Measurements from ENCODE around the gene PPM1E. TPM values are rescaled to one million over a fixed set of nuclear protein-coding genes. Genes with fewer than 3 reads are reported as not detected.
A peak's percentile ranks its signal among the peaks of the same experiment; 100 is the strongest.

PPM1E gene
- total and polyA plus RNA-seq, 7 experiments from 2014 or later = 0.07 TPM; not detected in 6

- H3K9me3 ChIP-seq (ENCODE audit: control insufficient read depth in 2 of 3, low read length in 3 of 3) = no peaks in the 10 kb centered on the region
- Mint-ChIP-seq H3K27me3 (no peaks in the 10 kb centered on the region), H3K4me3 (no peak overlapping the region), H3K4me1 (peaks cover 0 to 7% (median 0%) of the 10 kb centered on the region in 7 donors), H3K9me3 (no peaks in the 10 kb centered on the region), H3K27ac (no peak overlapping the region), H3K36me3 (peaks cover 5 to 41% (median 16%) of the 10 kb centered on the region in 5 donors)
- DNase-seq (no peak), ATAC-seq (no peak)
- ChIA-PET CTCF (no interaction called here), POLR2A (no interaction called here)
- H3K27ac ChIP-seq (ENCODE audit: low read depth, low read length) = no peak overlapping the region
- intact Hi-C loops (cut with micrococcal nuclease) = no loop called here
- H3K27me3 ChIP-seq (ENCODE audit: control insufficient read depth in 2 of 2, insufficient read depth in 2 of 2, low read length in 2 of 2) = no peaks in the 10 kb centered on the region
- H3K4me3 ChIP-seq (ENCODE audit: low read length) = no peak overlapping the region
- H3K4me1 ChIP-seq (ENCODE audit: control insufficient read depth in 2 of 2, insufficient read depth in 2 of 2, low read length in 2 of 2) = no peaks in the 10 kb centered on the region
- H3K36me3 ChIP-seq (ENCODE audit: control insufficient read depth in 2 of 3, insufficient read depth in 3 of 3, low read length in 3 of 3) = peaks cover 4 to 19% (median 7%) of the 10 kb centered on the region in 3 experiments
These were observed 239.7 kb downstream of the PPM1E start for GRCh38 chr17:58995247-58995940.

GRCh38 chr17:58996968-58997367 lies 241.3 kb downstream of the PPM1E start:
- intact Hi-C loops (cut with micrococcal nuclease) = no loop called here
- POLR2A ChIA-PET = interaction anchor here (0.6 kb wide), 1 partner anchor 9 kb away, joined by 4 read pairs; no protein-coding TSS in a partner anchor

GRCh38 chr17:58997756-58998553 lies 242.3 kb downstream of the PPM1E start:
- no peak for ATAC-seq
- Histone ChIP-seq H3K9me3 (ENCODE audit: control insufficient read depth in 2 of 3, low read length in 3 of 3) (no peaks in the 10 kb centered on the region), H3K36me3 (ENCODE audit: control insufficient read depth in 2 of 3, insufficient read depth in 3 of 3, low read length in 3 of 3) (peaks cover 4 to 19% (median 7%) of the 10 kb centered on the region in 3 experiments), H3K4me1 (ENCODE audit: control insufficient read depth in 2 of 2, insufficient read depth in 2 of 2, low read length in 2 of 2) (peaks cover 5 to 6% of the 10 kb centered on the region in 2 donors), H3K27me3 (ENCODE audit: control insufficient read depth in 2 of 2, insufficient read depth in 2 of 2, low read length in 2 of 2) (no peaks in the 10 kb centered on the region), H3K27ac (ENCODE audit: low read depth, low read length) (no peak overlapping the region), H3K4me3 (ENCODE audit: low read length) (no peak overlapping the region)
- peak overlapping the region in 1 of 10 donors; percentile 23 for H3K4me3 Mint-ChIP-seq
- peak overlapping the region in 4 of 9 donors; percentile 5 to 67 (median 24) for H3K27ac Mint-ChIP-seq
- peaks cover 0 to 15% (median 11%) of the 10 kb centered on the region in 7 donors for H3K4me1 Mint-ChIP-seq
- intact Hi-C loops (cut with micrococcal nuclease) = no loop called here
- no peak for DNase-seq
- peaks cover 4 to 32% (median 15%) of the 10 kb centered on the region in 5 donors for H3K36me3 Mint-ChIP-seq
- CTCF ChIA-PET = no interaction called here
- POLR2A ChIA-PET = interaction anchor here (0.6 to 0.8 kb wide), 2 partner anchors 72 to 288 kb away, joined by 3 to 4 read pairs; no protein-coding TSS in a partner anchor
- H3K27me3 Mint-ChIP-seq = no peaks in the 10 kb centered on the region
- no peaks in the 10 kb centered on the region for H3K9me3 Mint-ChIP-seq

More at GRCh38 chr17:58996968-58997367, 241.3 kb downstream of the PPM1E start:
- Mint-ChIP-seq H3K4me1 (peaks cover 0 to 15% (median 10%) of the 10 kb centered on the region in 7 donors), H3K27me3 (no peaks in the 10 kb centered on the region), H3K9me3 (no peaks in the 10 kb centered on the region), H3K27ac (no peak overlapping the region), H3K4me3 (no peak overlapping the region), H3K36me3 (peaks cover 5 to 37% (median 16%) of the 10 kb centered on the region in 5 donors)
- ATAC-seq (no peak), DNase-seq (no peak)
- Histone ChIP-seq H3K27me3 (ENCODE audit: control insufficient read depth in 2 of 2, insufficient read depth in 2 of 2, low read length in 2 of 2) (no peaks in the 10 kb centered on the region), H3K36me3 (ENCODE audit: control insufficient read depth in 2 of 3, insufficient read depth in 3 of 3, low read length in 3 of 3) (peaks cover 4 to 19% (median 7%) of the 10 kb centered on the region in 3 experiments), H3K4me1 (ENCODE audit: control insufficient read depth in 2 of 2, insufficient read depth in 2 of 2, low read length in 2 of 2) (peaks cover 1 to 6% of the 10 kb centered on the region in 2 donors), H3K9me3 (ENCODE audit: control insufficient read depth in 2 of 3, low read length in 3 of 3) (no peaks in the 10 kb centered on the region), H3K27ac (ENCODE audit: low read depth, low read length) (peak overlapping the region; percentile 3), H3K4me3 (ENCODE audit: low read length) (no peak overlapping the region)
- CTCF ChIA-PET = interaction anchor here (0.6 kb wide), 1 partner anchor 615 kb away, joined by 4 read pairs; no protein-coding TSS in a partner anchor

- Histone ChIP-seq H3K4me3 (ENCODE audit: low read length) (no peak overlapping the region), H3K27ac (ENCODE audit: low read depth, low read length) (no peak overlapping the region), H3K4me1 (ENCODE audit: control insufficient read depth in 2 of 2, insufficient read depth in 2 of 2, low read length in 2 of 2) (peaks cover 5 to 6% of the 10 kb centered on the region in 2 donors), H3K36me3 (ENCODE audit: control insufficient read depth in 2 of 3, insufficient read depth in 3 of 3, low read length in 3 of 3) (peaks cover 4 to 19% (median 7%) of the 10 kb centered on the region in 3 experiments), H3K9me3 (ENCODE audit: control insufficient read depth in 2 of 3, low read length in 3 of 3) (no peaks in the 10 kb centered on the region), H3K27me3 (ENCODE audit: control insufficient read depth in 2 of 2, insufficient read depth in 2 of 2, low read length in 2 of 2) (no peaks in the 10 kb centered on the region)
- CTCF ChIA-PET = no interaction called here
- H3K36me3 Mint-ChIP-seq = peaks cover 0 to 26% (median 13%) of the 10 kb centered on the region in 5 donors
- H3K4me1 Mint-ChIP-seq = peaks cover 0 to 21% (median 12%) of the 10 kb centered on the region in 7 donors
- ATAC-seq (no peak), DNase-seq (no peak)
- POLR2A ChIA-PET = no interaction called here
- intact Hi-C loops (cut with micrococcal nuclease) = no loop called here
- H3K9me3 Mint-ChIP-seq = no peaks in the 10 kb centered on the region
- no peak overlapping the region for H3K4me3 Mint-ChIP-seq
- H3K27ac Mint-ChIP-seq = peak overlapping the region in 1 of 9 donors; percentile 26
- no peaks in the 10 kb centered on the region for H3K27me3 Mint-ChIP-seq
These were observed 243.2 kb downstream of the PPM1E start for GRCh38 chr17:58998871-58999270.

GRCh38 chr17:58999500-58999899 lies 243.8 kb downstream of the PPM1E start:
- no peaks in the 10 kb centered on the region for H3K9me3 ChIP-seq (ENCODE audit: control insufficient read depth in 2 of 3, low read length in 3 of 3)
- ChIA-PET CTCF (no interaction called here), POLR2A (no interaction called here)
- peaks cover 5 to 6% of the 10 kb centered on the region in 2 donors for H3K4me1 ChIP-seq (ENCODE audit: control insufficient read depth in 2 of 2, insufficient read depth in 2 of 2, low read length in 2 of 2)
- intact Hi-C loops (cut with micrococcal nuclease) = no loop called here
- DNase-seq = no peak
- Mint-ChIP-seq H3K4me1 (peaks cover under 1 to 27% (median 15%) of the 10 kb centered on the region in 7 donors), H3K36me3 (peaks cover 0 to 26% (median 13%) of the 10 kb centered on the region in 5 donors), H3K27me3 (no peaks in the 10 kb centered on the region), H3K4me3 (no peak overlapping the region), H3K27ac (peak overlapping the region in 4 of 9 donors; percentile 19 to 66 (median 54)), H3K9me3 (no peaks in the 10 kb centered on the region)
- no peak for ATAC-seq
- H3K27ac ChIP-seq (ENCODE audit: low read depth, low read length) = no peak overlapping the region
- peaks cover 4 to 19% (median 7%) of the 10 kb centered on the region in 3 experiments for H3K36me3 ChIP-seq (ENCODE audit: control insufficient read depth in 2 of 3, insufficient read depth in 3 of 3, low read length in 3 of 3)
- H3K27me3 ChIP-seq (ENCODE audit: control insufficient read depth in 2 of 2, insufficient read depth in 2 of 2, low read length in 2 of 2) = no peaks in the 10 kb centered on the region
- H3K4me3 ChIP-seq (ENCODE audit: low read length) = no peak overlapping the region

- peak overlapping the region in 1 of 10 donors; percentile 33 for H3K4me3 Mint-ChIP-seq
- H3K9me3 Mint-ChIP-seq = no peaks in the 10 kb centered on the region
- H3K4me1 ChIP-seq (ENCODE audit: control insufficient read depth in 2 of 2, insufficient read depth in 2 of 2, low read length in 2 of 2) = peaks cover 5 to 6% of the 10 kb centered on the region in 2 donors
- H3K27ac Mint-ChIP-seq = peak overlapping the region in 7 of 9 donors; percentile 21 to 73 (median 56)
- no peaks in the 10 kb centered on the region for H3K27me3 ChIP-seq (ENCODE audit: control insufficient read depth in 2 of 2, insufficient read depth in 2 of 2, low read length in 2 of 2)
- ChIA-PET CTCF (no interaction called here), POLR2A (no interaction called here)
- DNase-seq (no peak), ATAC-seq (no peak)
- H3K4me3 ChIP-seq (ENCODE audit: low read length) = no peak overlapping the region
- no peak overlapping the region for H3K27ac ChIP-seq (ENCODE audit: low read depth, low read length)
- H3K36me3 ChIP-seq (ENCODE audit: control insufficient read depth in 2 of 3, insufficient read depth in 3 of 3, low read length in 3 of 3) = peaks cover 4 to 19% (median 7%) of the 10 kb centered on the region in 3 experiments
- H3K4me1 Mint-ChIP-seq = peaks cover 5 to 32% (median 20%) of the 10 kb centered on the region in 7 donors
- no peaks in the 10 kb centered on the region for H3K27me3 Mint-ChIP-seq
- H3K9me3 ChIP-seq (ENCODE audit: control insufficient read depth in 2 of 3, low read length in 3 of 3) = no peaks in the 10 kb centered on the region
- peaks cover 0 to 26% (median 13%) of the 10 kb centered on the region in 5 donors for H3K36me3 Mint-ChIP-seq
- intact Hi-C loops (cut with micrococcal nuclease) = loop anchor here in 1 of 2 donors (2.0 to 5.0 kb wide), 2 partner anchors 155 to 308 kb away; partner anchors contain the start of genes PRR11, RAD51C, SKA2 and TEX14
These were observed 244.4 kb downstream of the PPM1E start for GRCh38 chr17:59000022-59000421.
